Measurements from ENCODE around the gene ARHGAP21. TPM values are rescaled to one million over a fixed set of nuclear protein-coding genes. Genes with fewer than 3 reads are reported as not detected.
"Not testable (repeated sequence)": the region's sequence is repeated elsewhere in the genome, so short reads cannot be mapped to it uniquely, and the experiment has no call there.

The ARHGAP21 gene
- total RNA-seq, 4 donors from 2014 or later = 83.2 to 118 (median 86.3) TPM

GRCh38 chr10:24622781-24623301 is 100.8 kb downstream of the ARHGAP21 start:
- no peak overlapping the region for H3K4me3 ChIP-seq (replicated peaks in 1 of 3)
- intact Hi-C loops (cut with DNase I) = no loop called here
- no peaks in the 10 kb centered on the region for H3K9me3 ChIP-seq
- DNase-seq = no peak
- whole genome bisulfite sequencing, 2 donors = 58 to 59% methylated on average over 4 of the region's 4 CpGs
- H3K27ac ChIP-seq = no peak overlapping the region
- H3K4me1 ChIP-seq = peaks cover 4 to 9% of the 10 kb centered on the region in 2 donors
- TF ChIP-seq POLR2A (IDR thresholded peaks at IDR 0.05) = no peak
- TF ChIP-seq CTCF (IDR thresholded peaks at IDR 0.05) = no peak
- H3K36me3 ChIP-seq = no peaks in the 10 kb centered on the region
- H3K27me3 ChIP-seq = no peaks in the 10 kb centered on the region

GRCh38 chr10:24621035-24621795 is 102.5 kb downstream of the ARHGAP21 start:
- WGBS, 2 donors = 98% methylated on average over 4 of the region's 4 CpGs
- H3K9me3 ChIP-seq; DNase-seq; H3K36me3 ChIP-seq; intact Hi-C loops (cut with DNase I); H3K4me1 ChIP-seq; H3K27me3 ChIP-seq; H3K4me3 ChIP-seq (replicated peaks in 1 of 3); H3K27ac ChIP-seq: not testable (repeated sequence)

- peak overlapping the region in 2 of 3 donors; percentile 20 to 21 for H3K27ac ChIP-seq
- H3K4me3 ChIP-seq (replicated peaks in 1 of 3); DNase-seq; intact Hi-C loops (cut with DNase I); H3K27me3 ChIP-seq; H3K36me3 ChIP-seq; H3K4me1 ChIP-seq; H3K9me3 ChIP-seq: not testable (repeated sequence)
- 65 to 75% methylated on average over 8 of the region's 8 CpGs for WGBS, 2 donors
Observed at GRCh38 chr10:24619994-24620310, 103.7 kb downstream of the ARHGAP21 start.

GRCh38 chr10:24619291-24619993 is 104.2 kb downstream of the ARHGAP21 start:
- DNase-seq = peak; percentile 35 to 37
- intact Hi-C loops (cut with DNase I); H3K4me3 ChIP-seq (replicated peaks in 1 of 3): not testable (repeated sequence)

GRCh38 chr10:24618401-24618800 is 105.3 kb downstream of the ARHGAP21 start:
- no peak for DNase-seq
- Histone ChIP-seq H3K27me3 (no peaks in the 10 kb centered on the region), H3K4me1 (peaks cover 0 to 9% of the 10 kb centered on the region in 2 donors), H3K27ac (peak overlapping the region; percentile 2 to 21 (median 20)), H3K36me3 (no peaks in the 10 kb centered on the region), H3K4me3 (replicated peaks in 1 of 3) (no peak overlapping the region), H3K9me3 (no peaks in the 10 kb centered on the region)
- WGBS, 2 donors = 86 to 90% methylated on average over 5 of the region's 5 CpGs
- TF ChIP-seq POLR2A (IDR thresholded peaks at IDR 0.05) (no peak), CTCF (IDR thresholded peaks at IDR 0.05) (no peak)
- intact Hi-C loops (cut with DNase I) = no loop called here

More at GRCh38 chr10:24619291-24619993, 104.2 kb downstream of the ARHGAP21 start:
- H3K27ac ChIP-seq = peak overlapping the region in 2 of 3 donors; percentile 20 to 21
- H3K36me3 ChIP-seq, H3K4me1 ChIP-seq, H3K27me3 ChIP-seq, H3K9me3 ChIP-seq: not testable (repeated sequence)
- WGBS, 2 donors = 33 to 35% methylated on average over 11 of the region's 11 CpGs

- Histone ChIP-seq H3K36me3 (no peaks in the 10 kb centered on the region), H3K9me3 (no peaks in the 10 kb centered on the region), H3K4me3 (replicated peaks in 1 of 3) (no peak overlapping the region), H3K27me3 (no peaks in the 10 kb centered on the region), H3K27ac (peak overlapping the region; percentile 2 to 20 (median 13)), H3K4me1 (peaks cover 0 to 9% of the 10 kb centered on the region in 2 donors)
- 61 to 67% methylated on average over 7 of the region's 7 CpGs for WGBS, 2 donors
- TF ChIP-seq CTCF (IDR thresholded peaks at IDR 0.05) (peak; percentile 33 to 64 (median 48)), POLR2A (IDR thresholded peaks at IDR 0.05) (no peak)
- DNase-seq = peak; percentile 25 to 37
- intact Hi-C loops (cut with DNase I) = no loop called here
Observed at GRCh38 chr10:24617771-24618396, 105.8 kb downstream of the ARHGAP21 start.

All from thyroid gland (tissue), 4 donors.